Measurements from ENCODE around the gene TNFRSF13B.

TNFRSF13B gene

GRCh38 chr17:17019891-17020456, 48.1 kb upstream of the TNFRSF13B start:
- no peaks in the 10 kb centered on the region for H3K9me2 ChIP-seq (ENCODE audit: low read depth, low read length)
- TF ChIP-seq CTCF (IDR thresholded peaks at IDR 0.05; ENCODE audit: low read length), result no peak
- H3K9me3 ChIP-seq (ENCODE audit: low read length), result no peaks in the 10 kb centered on the region
- peaks cover 4% of the 10 kb centered on the region for H3K27me3 ChIP-seq (ENCODE audit: insufficient read depth, low read length)
- no peaks in the 10 kb centered on the region for H3K79me2 ChIP-seq (ENCODE audit: insufficient read depth, low read length)
- no peak overlapping the region for H3K4me3 ChIP-seq (ENCODE audit: low read depth, low read length, poor library complexity, severe bottlenecking)
- no peaks in the 10 kb centered on the region for H3F3A ChIP-seq (ENCODE audit: insufficient read depth, low read length)
- H3K4me1 ChIP-seq (ENCODE audit: insufficient read depth, low read length, severe bottlenecking), result no peaks in the 10 kb centered on the region
- H3K9ac ChIP-seq (ENCODE audit: low read length), result no peak overlapping the region
- no peak overlapping the region for H2AFZ ChIP-seq (ENCODE audit: low read length)
- H3K27ac ChIP-seq (ENCODE audit: low read depth, low read length, poor library complexity, severe bottlenecking), result no peak overlapping the region
- no peaks in the 10 kb centered on the region for H3K36me3 ChIP-seq (ENCODE audit: insufficient read depth, low read length)
- no peak overlapping the region for H3K4me2 ChIP-seq (ENCODE audit: low read length)
- no peaks in the 10 kb centered on the region for H4K20me1 ChIP-seq (ENCODE audit: insufficient read depth, low read length)

GRCh38 chr17:17019430-17019762, 47.5 kb upstream of the TNFRSF13B start:
- H3K27ac ChIP-seq (ENCODE audit: low read depth, low read length, poor library complexity, severe bottlenecking), result no peak overlapping the region
- H2AFZ ChIP-seq (ENCODE audit: low read length), result no peak overlapping the region
- H3K27me3 ChIP-seq (ENCODE audit: insufficient read depth, low read length), result peaks cover 4% of the 10 kb centered on the region
- no peak overlapping the region for H3K9ac ChIP-seq (ENCODE audit: low read length)
- TF ChIP-seq EZH2 (IDR thresholded peaks at IDR 0.05; ENCODE audit: borderline replicate concordance, low read length) (no peak), CTCF (IDR thresholded peaks at IDR 0.05; ENCODE audit: low read length) (no peak)
- no peaks in the 10 kb centered on the region for H3K9me2 ChIP-seq (ENCODE audit: low read depth, low read length)
- H3K36me3 ChIP-seq (ENCODE audit: insufficient read depth, low read length), result no peaks in the 10 kb centered on the region
- no peaks in the 10 kb centered on the region for H3K4me1 ChIP-seq (ENCODE audit: insufficient read depth, low read length, severe bottlenecking)
- no peaks in the 10 kb centered on the region for H3K79me2 ChIP-seq (ENCODE audit: insufficient read depth, low read length)
- no peaks in the 10 kb centered on the region for H4K20me1 ChIP-seq (ENCODE audit: insufficient read depth, low read length)
- H3F3A ChIP-seq (ENCODE audit: insufficient read depth, low read length), result no peaks in the 10 kb centered on the region
- H3K4me2 ChIP-seq (ENCODE audit: low read length), result no peak overlapping the region
- no peaks in the 10 kb centered on the region for H3K9me3 ChIP-seq (ENCODE audit: low read length)
- no peak overlapping the region for H3K4me3 ChIP-seq (ENCODE audit: low read depth, low read length, poor library complexity, severe bottlenecking)

- Histone ChIP-seq H3K4me3 (ENCODE audit: low read depth, low read length, poor library complexity, severe bottlenecking) (no peak overlapping the region), H3K4me2 (ENCODE audit: low read length) (no peak overlapping the region), H3K36me3 (ENCODE audit: insufficient read depth, low read length) (no peaks in the 10 kb centered on the region), H3K4me1 (ENCODE audit: insufficient read depth, low read length, severe bottlenecking) (no peaks in the 10 kb centered on the region), H4K20me1 (ENCODE audit: insufficient read depth, low read length) (no peaks in the 10 kb centered on the region), H3K27me3 (ENCODE audit: insufficient read depth, low read length) (peaks cover 4% of the 10 kb centered on the region), H3K9me2 (ENCODE audit: low read depth, low read length) (no peaks in the 10 kb centered on the region), H2AFZ (ENCODE audit: low read length) (no peak overlapping the region), H3K27ac (ENCODE audit: low read depth, low read length, poor library complexity, severe bottlenecking) (no peak overlapping the region), H3K9me3 (ENCODE audit: low read length) (no peaks in the 10 kb centered on the region), H3K79me2 (ENCODE audit: insufficient read depth, low read length) (no peaks in the 10 kb centered on the region), H3F3A (ENCODE audit: insufficient read depth, low read length) (no peaks in the 10 kb centered on the region), H3K9ac (ENCODE audit: low read length) (no peak overlapping the region)
- TF ChIP-seq CTCF (IDR thresholded peaks at IDR 0.05; ENCODE audit: low read length) (no peak), EZH2 (IDR thresholded peaks at IDR 0.05; ENCODE audit: borderline replicate concordance, low read length) (no peak)
These were observed 46.9 kb upstream of the TNFRSF13B start for GRCh38 chr17:17018612-17019429.
